ENCODE data around the gene ACTR10. TPM values are rescaled to one million over a fixed set of nuclear protein-coding genes. Genes with fewer than 3 reads are reported as not detected.

ACTR10 gene
- 34.1 and 40.6 TPM in 2 replicates for total RNA-seq
- 43.6 TPM for total RNA-seq (2013)
- polyA plus RNA-seq, result 28.7 and 44.7 TPM in 2 replicates
- polyA minus RNA-seq, result 9.4 and 23.9 TPM in 2 replicates

DNA sequence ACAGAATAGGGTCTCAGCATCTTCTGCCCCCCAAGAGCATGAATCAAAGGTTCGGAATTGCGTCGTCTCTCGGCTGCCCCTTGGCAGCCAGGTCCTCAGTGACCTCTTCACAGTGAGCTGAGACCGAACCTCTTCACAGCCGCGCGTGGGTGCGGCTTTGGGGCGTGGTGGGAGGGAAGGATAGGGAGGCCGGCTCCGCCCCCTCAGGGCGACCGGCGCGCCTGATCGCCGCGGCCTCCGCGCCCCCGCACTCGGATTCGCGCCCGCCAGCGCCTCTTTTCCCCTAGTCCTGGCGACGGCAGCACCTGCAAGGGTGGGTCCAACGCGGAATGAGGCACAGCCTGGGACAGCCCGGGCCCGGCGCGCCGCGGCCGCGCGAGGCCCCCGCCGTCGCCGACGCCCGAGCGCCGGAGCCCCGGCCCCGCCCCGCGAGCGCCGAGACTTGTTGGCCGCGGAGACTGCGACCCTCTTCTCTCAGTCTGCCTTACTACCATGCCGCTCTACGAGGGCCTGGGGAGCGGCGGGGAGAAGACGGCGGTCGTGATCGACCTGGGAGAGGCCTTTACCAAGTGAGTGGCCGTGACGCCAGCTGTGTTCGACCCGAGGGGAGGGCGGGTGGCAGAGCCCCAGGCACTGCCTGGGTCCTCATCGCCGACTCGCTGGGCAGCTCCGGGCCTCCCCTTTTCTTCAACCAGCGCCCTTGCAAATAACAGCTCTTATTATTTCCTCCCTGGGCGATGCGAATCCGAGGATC, at the start of gene ACTR10:
Gene ACTR10, plus strand, starts transcription at position 424 of the 754 bp plus-strand sequence. Its CDS starts 69 bp downstream, at position 493.
- POLR2A ChIA-PET, result interaction anchor here (1.6 kb wide), 2 partner anchors 45 to 98 kb away, joined by 7 to 8 read pairs; partner anchors contain the start of genes ARID4A and PSMA3
- H3K9me3 Mint-ChIP-seq (ENCODE audit: insufficient read depth), result no peaks in the 10 kb centered on the region
- DNase-seq (peak; percentile 95), ATAC-seq (ENCODE audit: low read depth) (peak; percentile 89)
- Histone ChIP-seq H3K27ac (ENCODE audit: low read length in 2 of 2) (peak within 1 kb of the TSS; percentile 70 to 96), H4K20me1 (ENCODE audit: control insufficient read depth, insufficient read depth, low read length, poor library complexity, severe bottlenecking) (no peaks in the 10 kb centered on the region), H3K9me3 (ENCODE audit: control extremely low read depth in 1 of 3, control insufficient read depth in 2 of 3, insufficient read depth in 1 of 3, low read length in 2 of 3) (peaks cover 0 to 2% (median 0%) of the 10 kb centered on the region in 3 donors), H3K9ac (ENCODE audit: low read length) (peak within 1 kb of the TSS; percentile 89), H3K4me3 (ENCODE audit: control extremely low read depth in 1 of 5, extremely low read depth in 1 of 5, insufficient read depth in 1 of 5, low read depth in 2 of 5, low read length in 4 of 5) (peak within 1 kb of the TSS; percentile 71 to 88 (median 79)), H3K36me3 (replicated peaks in 1 of 2; ENCODE audit: control extremely low read depth in 1 of 2, control insufficient read depth in 1 of 2, extremely low read depth in 1 of 2, insufficient read depth in 2 of 2, low read length in 1 of 2) (peaks cover 3% of the 10 kb centered on the region in 2 experiments), H3K4me1 (ENCODE audit: control insufficient read depth in 2 of 2, insufficient read depth in 2 of 2, low read length in 2 of 2) (peaks cover 15 to 17% of the 10 kb centered on the region in 2 donors), H2AFZ (ENCODE audit: insufficient read depth, low read depth, low read length, poor library complexity, severe bottlenecking) (peak within 1 kb of the TSS; percentile 77), H3K4me2 (replicated peaks; ENCODE audit: low read depth, low read length, poor library complexity, severe bottlenecking) (peak within 1 kb of the TSS; percentile 77), H3K27me3 (replicated peaks in 1 of 4; ENCODE audit: control extremely low read depth in 1 of 4, control insufficient read depth in 3 of 4, insufficient read depth in 4 of 4, low read length in 3 of 4) (peaks cover 0 to 3% (median 1%) of the 10 kb centered on the region in 4 experiments), H3K79me2 (ENCODE audit: control insufficient read depth, insufficient read depth, low read length) (peaks cover 22% of the 10 kb centered on the region)
- no peak for TF ChIP-seq CTCF (IDR thresholded peaks at IDR 0.05)
- TF ChIP-seq EZH2 (IDR thresholded peaks at IDR 0.05; ENCODE audit: borderline replicate concordance, insufficient read depth, low read depth, low read length, poor library complexity, severe bottlenecking), result no peak
- under 1% methylated on average over 74 of the region's 78 CpGs for WGBS (ENCODE audit: insufficient coverage)
- H3K4me3 Mint-ChIP-seq, result peak within 1 kb of the TSS; percentile 95
- CTCF ChIA-PET, result interaction anchor here (1.0 to 1.6 kb wide), 3 partner anchors 34 to 228 kb away, joined by 3 to 6 read pairs (median 4); partner anchors contain the start of genes KIAA0586 and TIMM9
- H3K27me3 Mint-ChIP-seq, result no peaks in the 10 kb centered on the region
- H3K27ac Mint-ChIP-seq, result peak within 1 kb of the TSS; percentile 96
- H3K4me1 Mint-ChIP-seq, result peaks cover 28% of the 10 kb centered on the region
- intact Hi-C loops (cut with micrococcal nuclease), result loop anchor here (1.0 to 10.0 kb wide), 7 partner anchors 39 to 1285 kb away; partner anchors contain the start of genes ARID4A, ARMH4, JKAMP and KIAA0586

Measured in B cell (primary cell).